Liver (tissue), 9 donors: ENCODE data around the gene PTPRN2. TPM values are rescaled to one million over a fixed set of nuclear protein-coding genes. Genes with fewer than 3 reads are reported as not detected.
"Not testable (repeated sequence)": the region's sequence is repeated elsewhere in the genome, so short reads cannot be mapped to it uniquely, and the experiment has no call there.

Experiments used
- DNase-seq: peaks from one replicate; pipeline ENCODE4 v3.0.0-alpha.2; 2017; ENCODE audit warnings: low spot score
- H3K27ac ChIP-seq, 2 donors: one replicate each; pipeline ENCODE4 v1.7.0; 2013; ENCODE audit warnings: inconsistent platforms in 2 of 2, low read length in 2 of 2, control low read depth in 1 of 2, low read depth in 1 of 2, mild to moderate bottlenecking in 1 of 2
- H3K27me3 ChIP-seq, 4 donors: one replicate each; pipeline versions ENCODE4 v1.6.1 to v1.7.0; 2013; ENCODE audit warnings: low read length in 3 of 4, inconsistent platforms in 1 of 4, mild to moderate bottlenecking in 1 of 4, moderate library complexity in 1 of 4; ENCODE audit not compliant: control insufficient read depth in 4 of 4, insufficient read depth in 4 of 4
- H3K36me3 ChIP-seq, 4 donors: one replicate each; pipeline versions ENCODE4 v1.6.1 to v1.7.0; 2013; ENCODE audit warnings: low read length in 3 of 4, mild to moderate bottlenecking in 3 of 4, low read depth in 1 of 4, moderate library complexity in 1 of 4; ENCODE audit not compliant: control insufficient read depth in 4 of 4, insufficient read depth in 3 of 4
- H3K4me1 ChIP-seq, 4 donors: one replicate each; pipeline versions ENCODE4 v1.6.1 to v1.7.0; 2013; ENCODE audit warnings: low read length in 3 of 4, mild to moderate bottlenecking in 3 of 4, moderate library complexity in 1 of 4; ENCODE audit not compliant: control insufficient read depth in 4 of 4, insufficient read depth in 4 of 4
- H3K4me3 ChIP-seq, 3 donors: one replicate each; pipeline versions ENCODE4 v1.6.1 to v1.7.0; 2013; ENCODE audit warnings: low read length in 3 of 3, control low read depth in 1 of 3, low read depth in 1 of 3, mild to moderate bottlenecking in 1 of 3
- H3K9ac ChIP-seq, 2 donors: one replicate each; pipeline ENCODE4 v1.7.0; 2013; ENCODE audit warnings: low read length in 2 of 2, mild to moderate bottlenecking in 2 of 2, moderate library complexity in 2 of 2, control low read depth in 1 of 2, low read depth in 1 of 2
- H3K9me3 ChIP-seq, 4 donors: one replicate each; pipeline versions ENCODE4 v1.6.1 to v1.7.0; 2013; ENCODE audit warnings: low read length in 3 of 4; ENCODE audit not compliant: control insufficient read depth in 4 of 4
- EGR1 ChIP-seq, 2 donors: IDR thresholded peaks; 2 replicates each; pipeline ENCODE4 v1.6.1; 2016 to 2018; ENCODE audit warnings: antibody characterized with exemption in 2 of 2, low read depth in 2 of 2
- FOXA2 ChIP-seq: IDR thresholded peaks from 2 replicates; pipeline ENCODE4 v1.6.1; 2016; ENCODE audit warnings: antibody characterized with exemption
- GABPA ChIP-seq, 2 donors: IDR thresholded peaks in 1 of 2; conservative IDR thresholded peaks in 1 of 2; 2 replicates each; pipeline ENCODE4 v1.6.1; 2016; ENCODE audit warnings: antibody characterized with exemption in 2 of 2, mild to moderate bottlenecking in 1 of 2, moderate library complexity in 1 of 2
- HNF4A ChIP-seq, 2 donors: conservative IDR thresholded peaks; 2 replicates each; pipeline ENCODE4 v1.6.1; 2016; ENCODE audit warnings: antibody characterized with exemption in 2 of 2, mild to moderate bottlenecking in 2 of 2
- HNF4G ChIP-seq: IDR thresholded peaks from 2 replicates; pipeline ENCODE4 v1.6.1; 2016; ENCODE audit warnings: antibody characterized with exemption
- JUND ChIP-seq, 2 donors: IDR thresholded peaks; 2 replicates each; pipeline ENCODE4 v1.6.1; 2016; ENCODE audit warnings: antibody characterized with exemption in 2 of 2
- NR2F2 ChIP-seq: IDR thresholded peaks from 2 replicates; pipeline ENCODE4 v1.6.1; 2016; ENCODE audit warnings: antibody characterized with exemption
- RAD21 ChIP-seq, 2 donors: IDR thresholded peaks; 2 replicates each; pipeline ENCODE4 v1.6.1; 2016; ENCODE audit warnings: antibody characterized with exemption in 2 of 2, mild to moderate bottlenecking in 2 of 2
- SP1 ChIP-seq: IDR thresholded peaks from 2 replicates; pipeline ENCODE4 v1.6.1; 2018; ENCODE audit warnings: antibody characterized with exemption, mild to moderate bottlenecking
- TAF1 ChIP-seq: conservative IDR thresholded peaks from 2 replicates; pipeline ENCODE4 v1.6.1; 2016; ENCODE audit warnings: antibody characterized with exemption, mild to moderate bottlenecking
- YY1 ChIP-seq: IDR thresholded peaks from 2 replicates; pipeline ENCODE4 v1.6.1; 2016; ENCODE audit warnings: antibody characterized with exemption, mild to moderate bottlenecking
- WGBS: extraction: QIAGEN DNeasy Blood & Tissue Kit; methylation state at CpG from one replicate; pipeline ENCODE4 v1.1.7; 2013; 5-methylcytosine and 5-hydroxymethylcytosine counted together
- polyA plus RNA-seq, 2 donors: library from polyadenylated mRNA; stranded (reverse) in 1 of 2; unstranded in 1 of 2; fragments of 200-250 nt in 1 of 2; fragments of >200 nt in 1 of 2; fragmentation: Nextera tagmentation in 1 of 2; extraction: Ambion mirVana in 1 of 2; gene quantifications; one replicate each; pipeline versions ENCODE4 v1.2.1 to v1.2.3, GENCODE V29; 2013 to 2015
- total RNA-seq, 2 donors: library from RNA; depleted of rRNA; stranded (reverse); fragments of >200 nt; gene quantifications; one replicate each; pipeline ENCODE4 v1.2.3, GENCODE V29; 2014
- TF ChIP-seq, protein P1 (sequence below): IDR thresholded peaks from 2 replicates; pipeline ENCODE4 v1.6.1; 2016; ENCODE audit warnings: antibody characterized with exemption
- TF ChIP-seq, protein P2 (sequence below): IDR thresholded peaks from 2 replicates; pipeline ENCODE4 v1.6.1; 2016; ENCODE audit warnings: antibody characterized with exemption
- TF ChIP-seq, protein P3 (sequence below): IDR thresholded peaks from 2 replicates; pipeline ENCODE4 v1.6.1; 2016; ENCODE audit warnings: antibody characterized with exemption, mild to moderate bottlenecking
- TF ChIP-seq, protein P4 (sequence below): fragments of 150-350 bp; IDR thresholded peaks from 2 replicates; pipeline ENCODE4 v1.5.1; 2017; ENCODE audit warnings: improper control_type of control experiment, low read depth, low read length; ENCODE audit not compliant: missing input control
- donor health status: healthy.
- donor health status: healthy.
- donor health status: healthy.
- donor health status: healthy.
- donor health status: healthy.

PTPRN2 gene
- total and polyA plus RNA-seq, 4 donors = 0.75 to 1.9 (median 1.1) TPM

DNA sequence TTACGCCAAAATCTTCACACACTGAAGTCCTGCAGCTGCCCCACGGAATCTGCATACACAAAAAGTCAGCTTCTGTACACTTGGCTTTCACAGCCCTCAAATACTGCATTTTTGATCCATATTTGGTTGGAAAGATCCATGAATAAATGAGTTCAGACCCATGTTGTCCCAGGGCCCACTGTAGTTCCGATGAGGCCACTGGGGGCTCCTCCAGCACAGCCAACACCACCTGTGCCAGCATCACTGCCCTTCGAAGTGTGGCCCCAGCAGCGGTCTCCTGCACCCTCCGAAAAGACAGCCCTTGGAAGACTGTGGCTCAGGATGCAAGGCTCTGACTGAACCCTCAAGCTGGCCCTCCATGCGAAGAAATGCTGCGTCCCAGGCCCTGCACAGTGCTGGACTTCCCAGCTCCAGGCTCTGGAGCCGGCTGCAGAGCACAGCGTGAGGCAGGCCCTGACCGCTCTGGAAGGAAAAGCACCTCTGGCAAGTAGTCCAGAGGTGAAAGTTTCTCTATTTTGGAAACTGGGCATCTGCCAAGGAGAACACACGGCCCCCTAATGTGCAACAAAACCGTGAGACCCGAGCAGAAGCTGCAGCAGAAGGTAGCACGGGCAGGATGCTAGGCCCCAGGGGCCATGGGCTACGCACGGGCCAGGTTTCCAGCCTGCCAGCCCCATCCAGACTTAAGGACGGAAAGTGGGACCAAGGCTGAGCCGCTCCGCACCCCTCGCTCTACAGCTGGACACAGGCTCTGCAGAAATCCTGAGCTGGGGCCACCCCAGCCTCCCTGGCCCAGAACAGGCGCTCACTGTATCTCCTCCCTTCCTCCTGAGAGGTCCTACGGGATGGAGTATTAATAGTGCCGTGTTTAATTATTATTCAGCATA is 62.6 kb downstream of the PTPRN2 start:
- Histone ChIP-seq H3K4me3 (no peak overlapping the region), H3K27ac (no peak overlapping the region), H3K9ac (no peak overlapping the region), H3K9me3 (no peaks in the 10 kb centered on the region), H3K4me1 (no peaks in the 10 kb centered on the region), H3K27me3 (no peaks in the 10 kb centered on the region), H3K36me3 (no peaks in the 10 kb centered on the region)
- 83% methylated on average over 24 of the region's 24 CpGs for WGBS
- DNase-seq = no peak
- TF ChIP-seq RAD21 (IDR thresholded peaks at IDR 0.05) (no peak), JUND (IDR thresholded peaks at IDR 0.05) (no peak), NR2F2 (no peak), GABPA (IDR thresholded peaks at IDR 0.05 in 1 of 2, conservative IDR thresholded peaks at IDR 0.05 in 1 of 2) (no peak), TAF1 (no peak), YY1 (no peak), SP1 (no peak), HNF4A (conservative IDR thresholded peaks at IDR 0.05) (no peak), EGR1 (IDR thresholded peaks at IDR 0.05; ENCODE audit: low read depth in 2 of 2) (no peak), FOXA2 (no peak), HNF4G (no peak)
- TF ChIP-seq, protein P1, sequence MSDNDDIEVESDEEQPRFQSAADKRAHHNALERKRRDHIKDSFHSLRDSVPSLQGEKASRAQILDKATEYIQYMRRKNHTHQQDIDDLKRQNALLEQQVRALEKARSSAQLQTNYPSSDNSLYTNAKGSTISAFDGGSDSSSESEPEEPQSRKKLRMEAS = no peak
- TF ChIP-seq, protein P2, sequence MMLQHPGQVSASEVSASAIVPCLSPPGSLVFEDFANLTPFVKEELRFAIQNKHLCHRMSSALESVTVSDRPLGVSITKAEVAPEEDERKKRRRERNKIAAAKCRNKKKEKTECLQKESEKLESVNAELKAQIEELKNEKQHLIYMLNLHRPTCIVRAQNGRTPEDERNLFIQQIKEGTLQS = no peak
- TF ChIP-seq, protein P3, sequence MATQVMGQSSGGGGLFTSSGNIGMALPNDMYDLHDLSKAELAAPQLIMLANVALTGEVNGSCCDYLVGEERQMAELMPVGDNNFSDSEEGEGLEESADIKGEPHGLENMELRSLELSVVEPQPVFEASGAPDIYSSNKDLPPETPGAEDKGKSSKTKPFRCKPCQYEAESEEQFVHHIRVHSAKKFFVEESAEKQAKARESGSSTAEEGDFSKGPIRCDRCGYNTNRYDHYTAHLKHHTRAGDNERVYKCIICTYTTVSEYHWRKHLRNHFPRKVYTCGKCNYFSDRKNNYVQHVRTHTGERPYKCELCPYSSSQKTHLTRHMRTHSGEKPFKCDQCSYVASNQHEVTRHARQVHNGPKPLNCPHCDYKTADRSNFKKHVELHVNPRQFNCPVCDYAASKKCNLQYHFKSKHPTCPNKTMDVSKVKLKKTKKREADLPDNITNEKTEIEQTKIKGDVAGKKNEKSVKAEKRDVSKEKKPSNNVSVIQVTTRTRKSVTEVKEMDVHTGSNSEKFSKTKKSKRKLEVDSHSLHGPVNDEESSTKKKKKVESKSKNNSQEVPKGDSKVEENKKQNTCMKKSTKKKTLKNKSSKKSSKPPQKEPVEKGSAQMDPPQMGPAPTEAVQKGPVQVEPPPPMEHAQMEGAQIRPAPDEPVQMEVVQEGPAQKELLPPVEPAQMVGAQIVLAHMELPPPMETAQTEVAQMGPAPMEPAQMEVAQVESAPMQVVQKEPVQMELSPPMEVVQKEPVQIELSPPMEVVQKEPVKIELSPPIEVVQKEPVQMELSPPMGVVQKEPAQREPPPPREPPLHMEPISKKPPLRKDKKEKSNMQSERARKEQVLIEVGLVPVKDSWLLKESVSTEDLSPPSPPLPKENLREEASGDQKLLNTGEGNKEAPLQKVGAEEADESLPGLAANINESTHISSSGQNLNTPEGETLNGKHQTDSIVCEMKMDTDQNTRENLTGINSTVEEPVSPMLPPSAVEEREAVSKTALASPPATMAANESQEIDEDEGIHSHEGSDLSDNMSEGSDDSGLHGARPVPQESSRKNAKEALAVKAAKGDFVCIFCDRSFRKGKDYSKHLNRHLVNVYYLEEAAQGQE = no peak
- TF ChIP-seq, protein P4, sequence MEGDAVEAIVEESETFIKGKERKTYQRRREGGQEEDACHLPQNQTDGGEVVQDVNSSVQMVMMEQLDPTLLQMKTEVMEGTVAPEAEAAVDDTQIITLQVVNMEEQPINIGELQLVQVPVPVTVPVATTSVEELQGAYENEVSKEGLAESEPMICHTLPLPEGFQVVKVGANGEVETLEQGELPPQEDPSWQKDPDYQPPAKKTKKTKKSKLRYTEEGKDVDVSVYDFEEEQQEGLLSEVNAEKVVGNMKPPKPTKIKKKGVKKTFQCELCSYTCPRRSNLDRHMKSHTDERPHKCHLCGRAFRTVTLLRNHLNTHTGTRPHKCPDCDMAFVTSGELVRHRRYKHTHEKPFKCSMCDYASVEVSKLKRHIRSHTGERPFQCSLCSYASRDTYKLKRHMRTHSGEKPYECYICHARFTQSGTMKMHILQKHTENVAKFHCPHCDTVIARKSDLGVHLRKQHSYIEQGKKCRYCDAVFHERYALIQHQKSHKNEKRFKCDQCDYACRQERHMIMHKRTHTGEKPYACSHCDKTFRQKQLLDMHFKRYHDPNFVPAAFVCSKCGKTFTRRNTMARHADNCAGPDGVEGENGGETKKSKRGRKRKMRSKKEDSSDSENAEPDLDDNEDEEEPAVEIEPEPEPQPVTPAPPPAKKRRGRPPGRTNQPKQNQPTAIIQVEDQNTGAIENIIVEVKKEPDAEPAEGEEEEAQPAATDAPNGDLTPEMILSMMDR = no peak

DNA sequence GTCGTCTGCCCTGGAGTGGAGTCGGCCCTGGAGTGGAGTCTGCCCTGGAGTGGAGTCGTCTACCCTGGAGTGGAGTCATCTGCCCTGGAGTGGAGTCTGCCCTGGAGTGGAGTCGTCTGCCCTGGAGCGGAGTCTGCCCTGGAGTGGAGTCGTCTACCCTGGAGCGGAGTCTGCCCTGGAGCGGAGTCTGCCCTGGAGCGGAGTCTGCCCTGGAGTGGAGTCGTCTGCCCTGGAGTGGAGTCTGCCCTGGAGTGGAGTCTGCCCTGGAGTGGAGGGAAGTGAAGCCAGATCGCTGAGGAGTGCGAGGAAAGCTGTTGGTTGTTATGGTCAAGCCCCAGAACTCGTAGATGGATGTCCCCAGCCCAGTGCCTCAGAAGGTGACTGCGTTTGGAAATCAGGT is 63.3 kb downstream of the PTPRN2 start:
- not testable (repeated sequence) for H3K4me1 ChIP-seq, H3K27ac ChIP-seq, H3K4me3 ChIP-seq, H3K27me3 ChIP-seq, H3K9ac ChIP-seq, H3K36me3 ChIP-seq, DNase-seq, H3K9me3 ChIP-seq
- WGBS = 68% methylated on average over 13 of the region's 14 CpGs

DNA sequence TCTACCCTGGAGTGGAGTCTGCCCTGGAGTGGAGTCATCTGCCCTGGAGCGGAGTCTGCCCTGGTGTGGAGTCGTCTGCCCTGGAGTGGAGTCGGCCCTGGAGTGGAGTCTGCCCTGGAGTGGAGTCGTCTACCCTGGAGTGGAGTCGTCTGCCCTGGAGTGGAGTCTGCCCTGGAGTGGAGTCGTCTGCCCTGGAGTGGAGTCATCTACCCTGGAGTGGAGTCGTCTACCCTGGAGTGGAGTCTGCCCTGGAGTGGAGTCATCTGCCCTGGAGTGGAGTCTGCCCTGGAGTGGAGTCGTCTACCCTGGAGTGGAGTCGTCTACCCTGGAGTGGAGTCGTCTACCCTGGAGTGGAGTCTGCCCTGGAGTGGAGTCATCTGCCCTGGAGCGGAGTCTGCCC is 63.7 kb downstream of the PTPRN2 start:
- not testable (repeated sequence) for H3K27ac ChIP-seq, H3K36me3 ChIP-seq, DNase-seq, H3K27me3 ChIP-seq, H3K9ac ChIP-seq, H3K4me1 ChIP-seq, H3K9me3 ChIP-seq, H3K4me3 ChIP-seq
- WGBS = 83% methylated on average over 5 of the region's 11 CpGs

DNA sequence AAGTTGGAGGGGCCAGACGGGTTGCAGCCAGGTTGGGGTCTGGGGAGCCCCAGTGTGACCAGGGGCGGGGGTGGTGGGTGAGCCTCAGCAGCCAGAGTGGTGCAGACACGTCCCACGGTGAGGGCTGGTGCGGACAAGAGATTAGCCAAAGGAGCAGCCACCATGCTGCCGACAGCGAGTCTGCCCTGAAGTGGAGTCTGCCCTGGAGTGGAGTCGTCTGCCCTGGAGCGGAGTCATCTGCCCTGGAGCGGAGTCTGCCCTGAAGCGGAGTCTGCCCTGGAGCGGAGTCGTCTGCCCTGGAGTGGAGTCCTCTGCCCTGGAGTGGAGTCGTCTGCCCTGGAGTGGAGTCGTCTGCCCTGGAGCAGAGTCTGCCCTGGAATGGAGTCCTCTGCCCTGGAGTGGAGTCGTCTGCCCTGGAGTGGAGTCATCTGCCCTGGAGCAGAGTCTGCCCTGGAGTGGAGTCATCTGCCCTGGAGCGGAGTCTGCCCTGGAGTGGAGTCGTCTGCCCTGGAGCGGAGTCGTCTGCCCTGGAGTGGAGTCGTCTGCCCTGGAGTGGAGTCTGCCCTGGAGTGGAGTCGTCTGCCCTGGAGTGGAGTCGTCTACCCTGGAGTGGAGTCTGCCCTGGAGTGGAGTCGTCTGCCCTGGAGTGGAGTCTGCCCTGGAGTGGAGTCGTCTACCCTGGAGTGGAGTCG is 64.3 kb downstream of the PTPRN2 start:
- 85% methylated on average over 26 of the region's 26 CpGs for WGBS
- H3K9ac ChIP-seq, H3K27ac ChIP-seq, H3K9me3 ChIP-seq, DNase-seq, H3K4me3 ChIP-seq, H3K27me3 ChIP-seq, H3K4me1 ChIP-seq, H3K36me3 ChIP-seq: not testable (repeated sequence)
